ENCODE data around the gene BCAT1.
"Not testable (repeated sequence)": the region's sequence is repeated elsewhere in the genome, so short reads cannot be mapped to it uniquely, and the experiment has no call there.

BCAT1 gene

DNA sequence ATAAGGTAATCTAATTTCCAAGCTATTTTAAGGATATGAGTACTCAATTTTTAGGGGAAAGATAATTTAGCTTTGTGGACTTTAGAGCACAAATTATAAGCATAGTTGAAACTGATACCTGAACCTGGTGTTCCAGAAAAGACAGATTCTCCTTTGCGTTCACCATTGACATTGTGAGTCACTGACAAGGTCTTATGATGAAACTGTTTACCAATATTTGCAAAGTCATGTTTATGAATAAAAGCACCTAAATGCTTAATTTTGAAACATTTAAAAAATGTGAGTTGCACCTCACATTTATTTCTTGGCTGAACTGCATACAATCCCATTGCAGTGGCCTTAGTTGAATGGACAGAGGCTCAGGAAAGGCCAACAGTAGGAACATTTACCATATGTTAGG, 3.9 kb downstream of the BCAT1 start:
- no peak for DNase-seq
- Histone ChIP-seq H3K36me3 (peaks cover 48% of the 10 kb centered on the region), H3K9me3 (no peaks in the 10 kb centered on the region), H3K27me3 (no peaks in the 10 kb centered on the region), H3K4me1 (peaks cover 17% of the 10 kb centered on the region), H3K4me3 (ENCODE audit: low read depth, low read length) (no peak overlapping the region)
- TF ChIP-seq, protein P1, sequence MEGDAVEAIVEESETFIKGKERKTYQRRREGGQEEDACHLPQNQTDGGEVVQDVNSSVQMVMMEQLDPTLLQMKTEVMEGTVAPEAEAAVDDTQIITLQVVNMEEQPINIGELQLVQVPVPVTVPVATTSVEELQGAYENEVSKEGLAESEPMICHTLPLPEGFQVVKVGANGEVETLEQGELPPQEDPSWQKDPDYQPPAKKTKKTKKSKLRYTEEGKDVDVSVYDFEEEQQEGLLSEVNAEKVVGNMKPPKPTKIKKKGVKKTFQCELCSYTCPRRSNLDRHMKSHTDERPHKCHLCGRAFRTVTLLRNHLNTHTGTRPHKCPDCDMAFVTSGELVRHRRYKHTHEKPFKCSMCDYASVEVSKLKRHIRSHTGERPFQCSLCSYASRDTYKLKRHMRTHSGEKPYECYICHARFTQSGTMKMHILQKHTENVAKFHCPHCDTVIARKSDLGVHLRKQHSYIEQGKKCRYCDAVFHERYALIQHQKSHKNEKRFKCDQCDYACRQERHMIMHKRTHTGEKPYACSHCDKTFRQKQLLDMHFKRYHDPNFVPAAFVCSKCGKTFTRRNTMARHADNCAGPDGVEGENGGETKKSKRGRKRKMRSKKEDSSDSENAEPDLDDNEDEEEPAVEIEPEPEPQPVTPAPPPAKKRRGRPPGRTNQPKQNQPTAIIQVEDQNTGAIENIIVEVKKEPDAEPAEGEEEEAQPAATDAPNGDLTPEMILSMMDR (IDR thresholded peaks at IDR 0.05; ENCODE audit: low read depth, low read length): no peak

DNA sequence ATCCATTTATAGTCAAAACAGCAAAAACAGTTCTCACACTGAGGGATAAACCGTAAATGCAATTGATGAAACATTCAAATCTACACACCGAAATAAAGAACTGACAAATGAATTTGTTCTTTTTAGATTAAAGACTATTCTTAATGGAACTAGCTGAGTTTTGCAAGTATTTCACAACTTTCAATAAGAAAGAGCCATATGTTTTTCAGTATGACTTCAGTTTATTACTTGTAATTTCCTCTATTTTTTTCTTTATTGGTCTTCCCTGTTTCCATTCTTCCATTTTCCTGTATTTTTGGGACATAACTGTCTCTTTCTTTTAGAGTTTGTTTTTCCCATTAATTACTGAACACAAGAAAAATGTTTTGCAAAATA, 4.3 kb downstream of the BCAT1 start:
- no peaks in the 10 kb centered on the region for H3K9me3 ChIP-seq
- H3K4me1 ChIP-seq: peaks cover 15% of the 10 kb centered on the region
- H3K4me3 ChIP-seq (ENCODE audit: low read depth, low read length): no peak overlapping the region
- H3K36me3 ChIP-seq: peaks cover 48% of the 10 kb centered on the region
- H3K27me3 ChIP-seq: no peaks in the 10 kb centered on the region
- TF ChIP-seq, protein P1 (IDR thresholded peaks at IDR 0.05; ENCODE audit: low read depth, low read length): no peak
- DNase-seq: no peak

DNA sequence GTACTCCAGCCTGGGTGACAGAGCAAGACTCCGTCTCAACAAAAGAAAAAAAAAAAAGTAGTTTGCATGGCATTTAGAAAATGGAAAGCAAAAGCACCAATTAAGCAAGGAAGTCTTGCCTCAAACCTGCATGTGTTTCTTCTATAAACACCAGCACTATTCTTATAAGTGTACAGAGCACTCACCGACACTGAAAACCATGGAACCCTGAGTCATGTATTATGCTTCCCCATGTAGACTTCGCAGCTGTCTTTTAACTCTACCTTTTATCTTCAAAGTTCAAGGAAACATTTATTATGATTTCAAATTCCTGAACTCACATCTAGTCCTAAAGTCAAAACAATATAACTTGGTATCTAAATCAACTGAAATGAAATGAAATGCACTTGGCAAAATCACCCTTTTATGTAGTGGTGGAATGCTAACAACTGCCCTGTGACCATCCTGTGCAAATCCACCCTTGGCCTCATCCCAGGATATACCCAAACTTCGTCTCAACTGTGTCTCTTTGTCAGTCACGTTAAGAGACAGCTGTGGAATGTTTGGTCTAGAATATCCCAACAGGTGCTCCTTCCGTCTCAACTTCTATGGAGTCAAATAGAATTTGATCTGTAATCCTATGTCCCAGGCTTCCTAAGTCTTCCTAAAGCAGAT, 4.8 kb downstream of the BCAT1 start:
- TF ChIP-seq, protein P1 (IDR thresholded peaks at IDR 0.05; ENCODE audit: low read depth, low read length): no peak
- Histone ChIP-seq H3K4me1 (peaks cover 11% of the 10 kb centered on the region), H3K4me3 (ENCODE audit: low read depth, low read length) (no peak overlapping the region), H3K36me3 (peaks cover 48% of the 10 kb centered on the region), H3K9me3 (no peaks in the 10 kb centered on the region), H3K27me3 (no peaks in the 10 kb centered on the region)
- no peak for DNase-seq

DNA sequence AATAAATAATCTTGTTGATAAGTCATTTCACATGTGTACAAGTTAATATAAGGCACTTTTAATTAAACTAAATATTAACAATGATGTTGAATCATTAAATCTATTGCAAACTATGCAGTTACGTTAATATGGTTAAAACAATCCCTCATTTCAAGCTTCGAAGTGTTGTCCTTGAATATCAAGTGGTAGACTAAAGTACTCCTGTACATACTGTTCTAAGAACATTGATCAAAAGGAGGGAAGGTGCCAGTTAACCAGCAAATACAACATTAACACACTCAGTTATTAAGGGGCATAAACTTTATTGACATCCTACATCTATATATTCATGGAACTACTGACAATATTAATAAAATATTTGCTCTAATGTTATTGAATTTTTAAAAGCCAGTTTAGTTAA, 8.7 kb downstream of the BCAT1 start:
- Histone ChIP-seq H3K9me3 (no peaks in the 10 kb centered on the region; the same call in 1 of the 2 replicates), H3K36me3 (peaks cover 64% of the 10 kb centered on the region), H3K27me3 (no peaks in the 10 kb centered on the region), H3K4me3 (ENCODE audit: low read depth, low read length) (no peak overlapping the region), H3K4me1 (peaks cover 4% of the 10 kb centered on the region; the same call in 1 of the 2 replicates)
- DNase-seq: no peak
- TF ChIP-seq, protein P1 (IDR thresholded peaks at IDR 0.05; ENCODE audit: low read depth, low read length): no peak

DNA sequence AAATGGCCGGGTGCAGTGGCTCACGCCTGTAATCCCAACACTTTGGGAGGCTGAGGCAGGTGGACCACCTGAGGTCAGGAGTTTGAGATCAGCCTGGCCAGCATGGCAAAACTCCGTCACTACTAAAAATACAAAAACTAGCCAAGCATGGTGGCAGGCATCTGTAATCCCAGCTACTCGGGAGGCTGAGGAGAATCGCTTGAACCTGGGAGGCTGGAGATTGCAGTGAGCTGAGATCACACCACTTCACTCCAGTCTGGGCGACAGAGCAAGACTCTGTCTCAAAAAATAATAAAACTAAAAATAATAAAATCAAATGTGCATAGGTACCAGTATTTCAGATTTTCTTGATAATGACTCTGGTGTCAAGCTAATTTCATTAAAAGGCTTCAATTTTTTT, 9.3 kb downstream of the BCAT1 start:
- H3K27me3 ChIP-seq; DNase-seq; H3K4me1 ChIP-seq; H3K4me3 ChIP-seq (ENCODE audit: low read depth, low read length); H3K9me3 ChIP-seq: not testable (repeated sequence)
- peaks cover 64% of the 10 kb centered on the region for H3K36me3 ChIP-seq

DNA sequence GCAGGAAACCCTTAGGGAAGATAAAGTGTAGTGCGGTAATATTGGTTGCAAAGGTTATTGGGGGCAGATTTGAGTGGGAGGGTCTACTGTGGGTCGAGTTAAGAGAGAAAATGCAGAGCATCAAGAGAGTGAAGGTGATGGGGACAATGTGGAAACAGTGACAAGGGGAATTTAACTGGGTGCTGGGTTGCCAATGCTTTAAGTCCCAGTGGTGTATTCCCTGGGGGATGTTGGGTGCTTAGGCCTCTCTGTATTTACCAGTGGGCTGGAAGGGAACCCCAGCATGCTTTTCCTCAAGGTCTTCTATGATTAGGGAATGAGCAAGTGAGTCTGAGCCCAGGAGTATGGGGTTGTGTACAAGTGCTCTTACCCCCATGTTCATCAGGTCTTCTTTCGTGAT, 10.6 kb downstream of the BCAT1 start:
- H3K36me3 ChIP-seq: peaks cover 66% of the 10 kb centered on the region
- no peak for DNase-seq
- H3K27me3 ChIP-seq: no peaks in the 10 kb centered on the region
- H3K4me1 ChIP-seq: peaks cover 11% of the 10 kb centered on the region
- TF ChIP-seq, protein P1 (IDR thresholded peaks at IDR 0.05; ENCODE audit: low read depth, low read length): no peak
- H3K4me3 ChIP-seq (ENCODE audit: low read depth, low read length): no peak overlapping the region
- no peaks in the 10 kb centered on the region; the same call in 1 of the 2 replicates for H3K9me3 ChIP-seq
